Colonic mucosa (tissue), 4 donors: ENCODE data around the gene PLXDC2. TPM values are rescaled to one million over a fixed set of nuclear protein-coding genes. Genes with fewer than 3 reads are reported as not detected.

Source experiments
- DNase-seq: peaks from one replicate; pipeline ENCODE4 v3.0.0-alpha.2; 2020
- H3K27ac ChIP-seq: fragments of 200-600 bp; one replicate; pipeline ENCODE4 v1.8.0; 2021
- H3K27me3 ChIP-seq: fragments of 200-600 bp; one replicate; pipeline ENCODE4 v1.8.0; 2021
- H3K36me3 ChIP-seq: fragments of 200-600 bp; one replicate; pipeline ENCODE4 v1.8.0; 2021
- H3K4me1 ChIP-seq: fragments of 200-600 bp; one replicate; pipeline ENCODE4 v1.8.0; 2021; ENCODE audit warnings: mild to moderate bottlenecking
- H3K4me3 ChIP-seq: fragments of 200-600 bp; one replicate; pipeline ENCODE4 v1.8.0; 2021
- H3K9ac ChIP-seq, 2 donors: one replicate each; pipeline ENCODE4 v1.7.0; 2013; ENCODE audit warnings: control low read depth in 2 of 2, low read depth in 2 of 2, low read length in 2 of 2
- H3K9me3 ChIP-seq: fragments of 200-600 bp; one replicate; pipeline ENCODE4 v1.8.0; 2021
- intact Hi-C: fragments of 100-400 bp; cut with DNase I; formaldehyde crosslinking; loops from one replicate; pipeline ENCODE4 v1.14.1; 2022
- total RNA-seq, 2 donors: library from RNA; stranded (reverse); fragmentation: NEBNext Ultra II Directional in 1 of 2; extraction: Animal tissue kit (Norgen Biotek cat#: 25700) in 1 of 2; gene quantifications; one replicate each; pipeline ENCODE4 v1.2.1, GENCODE V29; 2021
- TF ChIP-seq, protein P1 (sequence below): fragments of 200-600 bp; IDR thresholded peaks from one replicate; pipeline ENCODE4 v1.8.0; 2022; ENCODE audit warnings: antibody characterized with exemption, mild to moderate bottlenecking
- donor health status: healthy.
- donor health status: DM: no; HTN: no; CAD: no.
- donor health status: DM: no; HTN: no; CAD: no.

PLXDC2 gene
- total RNA-seq, 2 donors from 2014 or later: 12.5 to 22.4 TPM

DNA sequence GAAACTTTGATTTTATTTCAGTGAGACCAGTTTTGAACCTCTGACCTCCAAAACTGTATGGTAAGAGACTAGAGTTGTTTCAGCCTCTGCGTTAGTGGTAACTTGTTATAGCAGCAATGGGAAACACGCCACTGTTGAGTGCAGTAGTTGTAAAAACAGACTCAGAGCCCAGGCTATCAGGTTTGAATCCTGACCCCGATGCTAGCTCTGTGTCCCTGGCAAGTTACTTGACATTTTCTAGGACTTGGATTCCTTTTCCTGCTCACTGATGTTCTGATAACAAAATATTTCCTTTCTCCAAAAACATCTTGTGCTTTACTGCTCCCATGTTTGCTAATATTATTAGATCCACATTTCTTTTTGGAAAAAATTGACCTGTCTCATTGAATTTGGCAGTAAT, 131.0 kb downstream of the PLXDC2 start:
- H3K36me3 ChIP-seq: no peaks in the 10 kb centered on the region
- H3K4me1 ChIP-seq: no peaks in the 10 kb centered on the region
- H3K27me3 ChIP-seq: no peaks in the 10 kb centered on the region
- DNase-seq: no peak
- H3K9me3 ChIP-seq: no peaks in the 10 kb centered on the region
- TF ChIP-seq, protein P1, sequence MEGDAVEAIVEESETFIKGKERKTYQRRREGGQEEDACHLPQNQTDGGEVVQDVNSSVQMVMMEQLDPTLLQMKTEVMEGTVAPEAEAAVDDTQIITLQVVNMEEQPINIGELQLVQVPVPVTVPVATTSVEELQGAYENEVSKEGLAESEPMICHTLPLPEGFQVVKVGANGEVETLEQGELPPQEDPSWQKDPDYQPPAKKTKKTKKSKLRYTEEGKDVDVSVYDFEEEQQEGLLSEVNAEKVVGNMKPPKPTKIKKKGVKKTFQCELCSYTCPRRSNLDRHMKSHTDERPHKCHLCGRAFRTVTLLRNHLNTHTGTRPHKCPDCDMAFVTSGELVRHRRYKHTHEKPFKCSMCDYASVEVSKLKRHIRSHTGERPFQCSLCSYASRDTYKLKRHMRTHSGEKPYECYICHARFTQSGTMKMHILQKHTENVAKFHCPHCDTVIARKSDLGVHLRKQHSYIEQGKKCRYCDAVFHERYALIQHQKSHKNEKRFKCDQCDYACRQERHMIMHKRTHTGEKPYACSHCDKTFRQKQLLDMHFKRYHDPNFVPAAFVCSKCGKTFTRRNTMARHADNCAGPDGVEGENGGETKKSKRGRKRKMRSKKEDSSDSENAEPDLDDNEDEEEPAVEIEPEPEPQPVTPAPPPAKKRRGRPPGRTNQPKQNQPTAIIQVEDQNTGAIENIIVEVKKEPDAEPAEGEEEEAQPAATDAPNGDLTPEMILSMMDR: no peak
- intact Hi-C loops: no loop called here
- no peak overlapping the region for H3K9ac ChIP-seq
- H3K27ac ChIP-seq: no peak overlapping the region
- H3K4me3 ChIP-seq: no peak overlapping the region

DNA sequence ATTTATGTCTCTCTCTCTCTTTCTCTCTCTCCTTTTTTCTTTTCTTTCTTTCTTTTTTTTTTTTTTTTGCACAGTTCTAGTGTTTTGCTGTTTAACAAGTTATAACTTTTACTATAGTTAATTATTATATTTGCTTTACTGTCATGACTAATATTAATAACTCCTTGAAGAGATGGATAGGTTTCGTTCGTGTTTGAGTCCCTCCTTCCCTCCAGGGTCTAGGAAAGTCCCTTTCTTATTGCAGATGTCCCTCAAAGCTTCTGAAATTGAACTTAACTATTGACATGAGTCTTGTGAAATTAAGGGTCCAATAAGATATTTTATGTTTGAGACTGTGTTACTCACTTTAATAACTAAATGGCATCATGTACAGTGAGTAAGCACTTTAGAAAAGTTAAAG, 131.4 kb downstream of the PLXDC2 start:
- H3K4me1 ChIP-seq: no peaks in the 10 kb centered on the region
- H3K9me3 ChIP-seq: no peaks in the 10 kb centered on the region
- TF ChIP-seq, protein P1: no peak
- intact Hi-C loops: no loop called here
- DNase-seq: no peak
- no peak overlapping the region for H3K27ac ChIP-seq
- H3K36me3 ChIP-seq: no peaks in the 10 kb centered on the region
- H3K4me3 ChIP-seq: no peak overlapping the region
- no peak overlapping the region for H3K9ac ChIP-seq
- no peaks in the 10 kb centered on the region for H3K27me3 ChIP-seq

DNA sequence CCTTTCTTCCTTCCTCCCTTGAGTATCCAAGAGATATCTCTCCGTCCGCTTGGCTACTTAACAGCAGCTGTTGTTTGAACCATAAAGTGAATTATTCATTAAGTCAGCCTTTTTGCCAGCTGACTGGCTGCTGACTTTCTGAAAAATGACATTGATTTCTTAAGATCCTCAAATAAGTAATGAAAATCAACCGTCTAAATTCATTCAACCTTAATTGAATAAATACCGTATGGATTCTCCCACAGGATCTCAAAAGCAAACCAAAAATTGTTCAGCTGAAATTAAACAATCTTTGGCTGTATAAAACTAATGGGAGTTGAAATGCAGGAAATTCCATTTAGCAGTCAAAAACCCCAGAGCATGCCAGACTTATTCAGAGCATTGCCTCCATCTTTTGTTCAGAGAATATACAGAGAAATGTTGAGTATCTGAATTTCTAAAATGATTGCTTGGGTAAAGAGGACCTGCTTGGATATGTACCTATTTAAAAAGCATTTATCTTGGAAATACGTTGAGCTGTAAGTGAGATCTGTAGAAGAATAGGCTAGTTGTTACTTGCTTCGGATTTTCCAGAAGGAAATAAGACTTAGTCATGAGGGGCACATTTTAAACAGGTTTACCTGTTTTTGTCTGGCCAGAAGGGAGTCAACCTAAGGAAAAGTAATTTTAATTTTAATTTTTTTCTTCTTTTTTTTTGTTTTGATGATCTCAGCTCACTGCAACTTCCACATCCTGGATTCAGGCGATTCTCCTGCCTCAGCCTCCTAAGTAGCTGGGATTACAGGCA, 136.2 kb downstream of the PLXDC2 start:
- H3K27me3 ChIP-seq: no peaks in the 10 kb centered on the region
- H3K9ac ChIP-seq: no peak overlapping the region
- no peak for DNase-seq
- H3K36me3 ChIP-seq: no peaks in the 10 kb centered on the region
- intact Hi-C loops: no loop called here
- H3K4me3 ChIP-seq: no peak overlapping the region
- H3K4me1 ChIP-seq: no peaks in the 10 kb centered on the region
- H3K27ac ChIP-seq: no peak overlapping the region
- no peaks in the 10 kb centered on the region for H3K9me3 ChIP-seq
- TF ChIP-seq, protein P1: no peak

DNA sequence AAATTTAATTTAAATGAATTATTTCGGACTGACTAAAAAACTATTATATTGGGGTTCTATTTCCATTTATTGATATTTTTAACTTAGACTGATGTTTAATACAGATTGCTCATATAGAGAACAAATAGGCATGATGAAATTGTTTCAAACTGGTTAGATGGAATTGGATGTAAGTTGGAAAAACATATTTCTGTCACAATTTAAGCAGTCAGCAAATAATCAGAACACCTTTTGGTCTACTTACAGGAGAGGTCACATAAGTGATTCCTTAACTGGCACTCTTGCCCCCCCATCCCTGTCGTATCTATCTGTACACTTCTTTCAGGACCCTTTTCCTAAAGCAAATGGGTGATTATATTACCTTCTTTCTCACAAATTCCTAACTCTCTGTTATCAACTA, 138.4 kb downstream of the PLXDC2 start:
- Histone ChIP-seq H3K4me3 (no peak overlapping the region), H3K36me3 (no peaks in the 10 kb centered on the region), H3K27ac (no peak overlapping the region), H3K9ac (no peak overlapping the region), H3K4me1 (no peaks in the 10 kb centered on the region), H3K9me3 (no peaks in the 10 kb centered on the region), H3K27me3 (no peaks in the 10 kb centered on the region)
- TF ChIP-seq, protein P1: no peak
- DNase-seq: no peak
- intact Hi-C loops: no loop called here

DNA sequence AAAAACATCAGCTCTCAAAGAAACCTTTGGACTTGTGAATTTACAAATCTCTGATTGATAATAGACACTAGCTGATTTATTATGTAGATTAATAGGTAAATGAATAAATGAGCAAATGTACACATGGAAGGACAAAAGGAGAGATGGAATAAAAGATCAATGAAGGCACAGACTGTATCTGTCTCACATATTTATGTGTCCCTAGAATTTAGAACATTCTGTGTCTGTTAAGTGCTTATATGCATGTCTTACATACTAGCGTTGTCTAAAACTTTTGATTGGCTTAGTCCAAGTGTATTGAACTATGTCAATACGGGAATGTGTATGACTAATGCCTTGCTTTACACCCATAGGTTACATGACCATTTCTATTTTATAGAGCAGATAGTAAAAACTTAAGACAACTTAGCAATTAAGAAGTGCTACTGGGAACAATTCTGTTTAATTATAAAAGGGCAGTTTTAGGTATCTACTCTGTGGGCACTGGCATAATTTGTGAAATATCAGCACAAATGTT, 140.3 kb downstream of the PLXDC2 start:
- Histone ChIP-seq H3K27ac (no peak overlapping the region), H3K27me3 (no peaks in the 10 kb centered on the region), H3K4me3 (no peak overlapping the region), H3K4me1 (no peaks in the 10 kb centered on the region), H3K36me3 (no peaks in the 10 kb centered on the region), H3K9me3 (no peaks in the 10 kb centered on the region), H3K9ac (no peak overlapping the region)
- intact Hi-C loops: no loop called here
- TF ChIP-seq, protein P1: no peak
- DNase-seq: no peak
